ENCODE measurements around the gene PCSK5.
"Not testable (repeated sequence)": the region's sequence is repeated elsewhere in the genome, so short reads cannot be mapped to it uniquely, and the experiment has no call there.

Gene PCSK5

DNA sequence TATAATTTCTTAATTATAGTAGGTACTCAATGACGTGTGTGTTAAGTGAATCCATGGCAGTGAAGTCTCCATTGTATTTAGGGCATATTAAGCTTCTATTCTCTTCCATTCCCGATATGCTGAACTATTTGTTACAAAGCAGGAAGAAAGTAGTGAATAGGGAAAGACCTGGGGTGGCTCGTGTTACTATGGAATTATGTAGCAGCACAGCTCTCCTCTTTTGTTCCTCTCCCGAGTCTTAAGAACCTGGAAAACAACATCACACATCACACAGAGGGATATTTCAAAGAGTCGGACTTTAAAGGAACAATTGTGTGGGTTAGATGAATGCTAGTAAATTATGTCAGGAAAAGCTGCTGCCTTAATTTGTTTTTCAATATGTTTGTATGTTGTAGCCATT lies 131.8 kb downstream of the PCSK5 start:
- DNase-seq, result no peak

DNA sequence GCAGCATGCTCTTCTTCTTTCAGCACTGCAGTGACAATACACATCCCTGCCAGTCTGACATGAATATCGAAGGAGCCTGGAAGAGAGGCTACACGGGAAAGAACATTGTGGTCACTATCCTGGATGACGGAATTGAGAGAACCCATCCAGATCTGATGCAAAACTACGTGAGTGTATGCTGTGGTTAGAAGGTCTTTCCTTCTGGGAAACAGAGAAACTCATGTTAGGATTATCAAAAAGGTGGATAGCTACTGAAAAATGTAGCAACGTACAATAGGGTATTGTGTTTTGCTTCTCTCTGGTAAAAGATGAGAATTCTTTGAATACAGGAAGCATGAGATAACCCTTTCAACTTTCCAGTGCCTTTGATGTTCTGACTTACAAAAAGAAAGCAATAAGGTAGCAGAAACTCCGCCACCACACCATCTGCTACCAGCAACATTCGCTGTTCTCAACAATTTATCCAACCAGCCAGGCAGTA lies 133.3 kb downstream of the PCSK5 start:
- no peak for DNase-seq

DNA sequence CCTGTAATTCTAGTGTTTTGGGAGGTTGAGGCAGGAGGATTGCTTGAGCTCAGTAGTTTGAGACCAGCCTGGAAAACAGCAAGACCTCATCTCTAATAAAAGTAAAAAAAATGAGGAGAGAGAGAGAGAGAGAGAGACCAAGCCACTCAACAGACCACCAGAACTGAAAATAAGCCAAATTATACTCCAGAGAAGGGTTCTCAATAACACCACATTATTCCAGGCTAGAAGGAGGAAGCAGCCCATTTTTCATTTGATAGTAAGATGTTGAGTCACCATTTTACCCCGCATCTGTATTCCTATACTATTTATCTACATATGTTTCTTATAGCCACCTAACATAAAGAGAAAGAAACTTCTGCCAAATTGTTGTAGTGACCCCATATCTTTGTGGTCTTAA lies 134.8 kb downstream of the PCSK5 start:
- no peak for DNase-seq

DNA sequence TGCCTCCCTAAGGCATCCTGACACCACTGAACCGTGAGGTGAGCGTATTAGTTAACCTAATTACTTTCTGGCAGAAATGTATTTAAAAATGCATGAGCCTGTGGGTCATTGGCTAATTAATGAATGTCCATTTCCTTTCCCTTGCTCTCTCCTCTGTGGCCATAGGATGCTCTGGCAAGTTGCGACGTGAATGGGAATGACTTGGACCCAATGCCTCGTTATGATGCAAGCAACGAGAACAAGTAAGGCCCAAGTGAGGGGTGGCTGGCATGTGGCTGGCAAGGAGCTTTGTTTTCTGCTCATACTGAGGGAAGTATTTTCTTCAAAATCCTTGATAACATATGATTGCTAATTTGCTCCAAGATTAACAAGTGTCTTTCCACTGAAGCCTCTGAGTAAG lies 136.3 kb downstream of the PCSK5 start:
- no peak for DNase-seq

DNA sequence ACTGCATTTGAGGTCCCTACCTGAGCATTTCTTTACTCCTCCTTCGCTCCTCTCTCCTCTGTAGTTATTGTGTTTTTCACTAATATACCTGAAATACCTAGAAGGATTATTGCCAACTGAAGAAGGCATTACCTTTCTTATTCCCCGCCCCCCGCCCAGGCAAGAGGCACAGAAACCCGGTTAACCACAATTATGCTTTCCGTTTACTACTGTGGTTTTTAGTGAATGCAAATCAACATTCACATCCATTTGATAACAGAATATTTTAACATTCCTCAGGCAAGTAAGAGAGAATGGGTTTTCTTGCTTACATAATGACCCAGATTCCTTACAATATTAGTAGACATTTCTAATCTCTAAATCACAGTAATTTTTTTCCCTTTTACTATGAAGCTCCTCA lies 136.9 kb downstream of the PCSK5 start:
- DNase-seq, result no peak

DNA sequence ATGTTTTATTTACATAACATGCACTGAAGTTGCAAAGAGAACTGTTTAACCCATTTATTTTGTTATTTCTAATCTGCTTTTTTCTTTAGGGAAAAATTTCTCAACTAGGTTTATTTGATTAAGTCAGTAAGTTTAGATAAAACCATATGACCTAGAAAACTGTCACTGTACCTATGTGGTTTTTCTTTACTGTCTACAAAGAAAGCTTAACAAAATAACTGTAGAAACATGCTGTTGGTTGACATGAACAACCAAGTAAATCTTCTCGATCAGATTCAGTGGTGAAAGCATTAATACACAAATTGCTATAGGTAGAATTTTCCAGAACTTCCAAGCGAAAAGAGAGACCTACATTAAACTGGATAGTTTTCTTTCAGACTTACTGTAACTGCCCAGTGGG lies 137.4 kb downstream of the PCSK5 start:
- DNase-seq, result no peak

DNA sequence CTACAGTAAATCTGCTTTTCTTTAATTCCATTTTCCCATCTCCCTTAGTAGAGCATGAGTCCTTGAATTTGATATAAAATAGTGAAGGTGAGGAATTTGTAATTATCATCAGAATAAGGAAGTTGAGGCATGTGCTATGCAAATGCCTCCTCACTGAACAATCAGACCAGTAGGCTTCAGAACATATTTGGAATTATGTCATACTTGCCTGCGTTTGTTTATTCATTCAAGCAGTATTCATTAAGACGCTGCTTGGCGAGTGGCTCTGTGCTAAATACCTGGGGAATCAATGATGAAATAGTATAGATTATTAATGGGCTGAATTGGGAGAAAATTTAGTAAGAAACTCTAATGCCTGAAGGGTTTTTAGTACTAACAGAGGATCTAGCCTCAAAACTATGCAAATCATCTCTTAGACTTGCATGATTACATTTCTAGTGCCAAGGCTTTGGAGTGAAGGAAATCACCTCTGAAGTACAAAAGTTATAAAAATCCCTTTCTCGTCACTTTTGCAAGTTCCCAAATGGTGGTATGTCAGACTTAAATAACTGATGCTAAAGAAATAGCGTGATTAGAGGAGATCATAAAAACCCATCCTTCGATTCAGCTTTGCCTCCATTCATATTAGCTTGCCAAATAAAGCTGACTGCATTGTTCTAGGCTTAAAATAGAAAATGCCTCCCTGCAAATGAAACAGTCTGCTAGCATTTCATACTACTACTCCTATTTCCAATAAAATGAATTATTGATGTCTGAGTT lies 141.7 kb downstream of the PCSK5 start:
- no peak for DNase-seq

DNA sequence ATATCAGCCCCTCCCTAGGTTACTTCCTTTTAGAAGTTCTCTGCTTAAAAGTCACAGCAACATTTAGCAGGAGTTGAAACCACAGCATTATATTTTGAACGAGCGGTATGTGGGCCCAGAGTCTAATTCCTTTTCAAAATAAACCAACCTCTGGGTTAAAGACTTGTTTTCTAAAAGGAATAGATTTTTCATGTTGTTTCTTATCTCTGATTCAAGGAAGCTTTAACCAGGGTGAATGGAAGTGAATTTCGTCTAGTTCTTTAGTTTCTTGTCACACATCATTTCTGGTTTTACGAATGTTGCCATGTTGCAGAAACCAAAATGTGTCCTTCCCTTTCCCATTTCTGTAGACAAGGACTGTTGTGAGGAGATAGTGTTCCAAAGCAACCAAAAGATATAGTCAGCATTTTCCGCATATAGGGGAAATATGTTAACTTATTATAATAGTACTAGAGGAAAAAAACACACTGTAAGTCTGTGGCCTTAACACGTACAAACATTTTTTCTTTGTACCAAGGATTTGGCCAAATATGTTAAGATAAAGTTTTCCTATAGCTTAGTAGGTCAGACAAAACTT lies 142.4 kb downstream of the PCSK5 start:
- DNase-seq, result no peak

DNA sequence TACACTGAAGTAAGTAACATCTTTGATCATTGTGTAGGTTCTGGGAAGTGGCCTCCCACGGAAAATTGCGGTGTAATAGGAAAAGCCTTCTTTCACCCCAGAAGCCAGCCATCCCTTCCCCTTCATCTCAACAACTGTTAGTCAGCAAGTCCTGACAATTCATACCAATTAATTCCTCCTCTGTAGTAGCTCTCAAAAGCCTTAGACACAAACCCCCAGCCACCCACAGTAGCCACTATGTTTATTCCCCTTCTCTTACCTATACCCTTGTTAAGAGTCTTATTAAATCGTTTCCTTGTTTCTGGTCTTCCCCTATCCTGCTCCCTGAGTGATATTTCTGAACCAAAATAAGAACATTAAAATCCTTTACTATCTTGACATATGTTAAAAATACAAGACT lies 143.6 kb downstream of the PCSK5 start:
- DNase-seq, result no peak

DNA sequence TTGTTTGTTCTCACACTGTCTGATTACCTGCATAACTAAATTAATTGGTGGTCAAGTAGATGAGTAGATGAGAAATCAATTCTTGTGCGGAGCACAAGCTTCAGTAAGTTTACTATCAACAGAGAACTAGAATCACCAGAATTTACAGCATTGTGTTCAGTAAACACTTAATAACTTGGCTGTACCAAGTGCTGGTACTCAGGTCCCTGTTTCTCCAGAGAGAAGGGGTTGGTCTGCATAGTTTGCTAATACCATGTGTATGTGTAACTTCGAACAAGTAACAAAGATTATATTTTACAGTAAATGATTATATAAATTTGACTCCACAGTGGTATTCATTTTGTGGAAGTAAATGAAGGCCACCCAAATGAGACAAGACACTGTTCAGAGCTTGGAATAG lies 146.3 kb downstream of the PCSK5 start:
- DNase-seq, result no peak

DNA sequence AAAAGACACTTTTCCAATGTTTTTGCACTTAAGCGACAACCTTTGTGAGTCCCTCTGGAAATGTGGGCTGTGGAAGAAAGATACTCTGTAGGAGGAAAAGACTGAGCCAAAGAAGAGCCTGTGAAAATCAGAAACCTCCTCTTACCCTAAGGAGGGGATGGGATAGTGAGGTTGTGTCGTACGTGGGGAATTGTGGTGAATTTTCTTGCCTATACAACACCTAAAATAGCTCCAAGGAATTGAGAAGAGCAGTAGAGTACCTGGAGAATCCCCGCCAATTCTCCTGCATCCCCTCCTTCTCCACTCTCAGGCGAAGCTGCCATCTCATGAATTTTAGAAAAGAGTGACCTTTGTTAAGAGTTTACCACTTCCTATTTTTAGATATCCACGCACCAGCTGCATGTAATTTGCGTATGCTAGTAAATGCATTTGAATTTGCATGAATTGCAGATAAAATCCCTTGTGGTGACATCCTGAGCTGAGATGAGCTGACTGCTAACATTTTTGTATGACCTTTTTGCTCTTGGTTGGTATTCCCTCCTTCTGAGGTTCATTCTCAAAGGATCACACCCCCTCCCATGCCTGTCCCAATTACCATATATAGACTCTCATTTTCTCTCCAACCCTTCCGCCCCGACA lies 147.2 kb downstream of the PCSK5 start:
- DNase-seq, result no peak

DNA sequence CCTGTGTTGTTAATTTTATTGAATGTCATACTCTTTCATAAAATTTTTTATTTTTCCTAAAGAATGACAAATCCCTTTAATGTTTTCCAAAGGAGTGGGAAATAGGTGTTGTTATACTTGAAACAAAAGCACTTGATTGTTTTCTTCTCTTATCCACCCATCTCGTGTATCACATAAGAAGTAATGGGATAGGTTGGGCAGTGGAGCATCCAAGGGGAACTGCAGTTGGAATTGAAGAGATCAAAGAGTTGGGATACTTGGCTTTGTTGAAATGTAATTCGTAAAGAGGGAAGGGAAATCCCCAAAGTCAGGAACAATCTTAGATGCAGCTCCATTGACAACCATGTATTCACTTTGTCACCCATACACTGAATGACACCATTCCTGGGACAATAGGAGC lies 148.0 kb downstream of the PCSK5 start:
- no peak for DNase-seq

DNA sequence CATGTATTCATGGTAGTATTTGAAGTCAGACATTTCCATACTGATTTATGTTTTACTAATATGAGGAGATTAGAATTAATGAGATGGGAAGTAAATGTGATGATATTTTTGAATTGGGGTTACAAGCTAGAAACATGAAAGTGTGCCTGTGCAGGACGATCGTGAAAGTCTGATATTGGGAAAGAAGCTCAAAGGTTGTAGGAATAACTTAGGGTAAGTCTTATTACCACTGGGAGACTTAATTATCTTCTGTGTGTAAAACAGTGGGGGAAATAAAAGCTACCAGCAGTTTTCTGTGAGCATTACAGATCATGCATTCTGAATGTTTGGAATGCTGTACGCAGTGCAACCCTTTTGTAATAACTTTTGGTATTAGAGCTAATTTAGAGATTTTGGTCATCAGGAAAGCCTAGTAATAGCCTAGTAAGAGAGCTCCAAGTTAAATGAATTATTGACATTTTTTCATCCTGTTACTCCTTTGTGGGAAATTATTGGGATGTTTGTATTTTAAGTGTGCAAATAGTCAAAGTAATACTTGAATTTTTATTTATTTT lies 153.9 kb downstream of the PCSK5 start:
- DNase-seq, result no peak

DNA sequence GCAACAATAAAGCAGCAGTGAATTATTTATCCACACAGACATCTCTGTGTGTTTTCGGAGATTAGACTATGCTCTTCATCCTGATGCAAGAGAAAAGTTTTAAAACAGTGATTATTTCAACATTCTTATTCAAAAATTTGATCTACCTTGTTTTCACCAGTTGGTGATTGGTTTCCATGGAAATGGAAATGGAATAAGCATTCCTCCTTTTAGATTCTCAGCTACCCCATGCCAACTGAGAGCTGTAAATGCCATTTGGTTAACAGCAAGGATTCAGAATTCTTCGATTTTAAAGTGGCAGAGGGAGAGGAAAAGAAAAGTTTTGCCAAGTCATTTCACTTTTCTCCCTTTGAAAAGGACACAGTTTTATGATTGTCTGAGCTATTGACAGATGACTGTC lies 154.7 kb downstream of the PCSK5 start:
- DNase-seq, result no peak

DNA sequence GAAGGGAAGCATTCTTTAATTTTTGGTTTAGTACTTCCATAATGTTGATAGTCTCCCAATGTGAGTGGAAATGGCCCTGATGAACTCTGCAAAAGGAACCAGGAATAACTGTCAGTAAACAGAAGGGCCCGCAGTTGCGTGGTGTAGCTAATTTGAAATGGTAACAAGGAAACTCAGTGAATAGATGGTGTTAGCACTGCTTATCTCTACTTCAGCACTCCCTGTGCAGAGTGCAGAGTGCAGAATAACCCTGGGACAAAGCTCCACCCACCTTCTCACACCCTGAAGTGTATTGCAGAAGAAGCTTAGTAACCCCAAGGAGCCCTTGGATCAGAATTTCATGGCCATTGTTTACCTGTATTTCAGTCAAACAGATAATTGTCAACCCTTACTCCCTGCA lies 158.9 kb downstream of the PCSK5 start:
- no peak for DNase-seq

DNA sequence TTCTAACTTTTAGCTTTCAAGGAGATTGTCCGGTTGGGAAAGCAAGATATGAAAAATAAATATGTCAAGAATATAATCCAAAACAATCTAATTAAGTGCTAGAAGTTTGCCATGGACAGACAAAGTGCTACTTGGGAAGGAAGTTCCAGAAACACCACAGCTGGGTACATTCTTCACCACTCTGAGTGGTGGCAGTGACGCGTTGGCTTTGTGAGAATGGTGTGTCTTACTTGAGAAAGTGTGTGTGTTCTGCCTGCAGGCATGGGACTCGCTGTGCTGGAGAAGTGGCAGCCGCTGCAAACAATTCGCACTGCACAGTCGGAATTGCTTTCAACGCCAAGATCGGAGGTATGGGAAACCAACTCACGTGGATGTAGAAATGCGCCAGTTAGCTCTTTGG lies 177.2 kb downstream of the PCSK5 start:
- DNase-seq, result no peak

DNA sequence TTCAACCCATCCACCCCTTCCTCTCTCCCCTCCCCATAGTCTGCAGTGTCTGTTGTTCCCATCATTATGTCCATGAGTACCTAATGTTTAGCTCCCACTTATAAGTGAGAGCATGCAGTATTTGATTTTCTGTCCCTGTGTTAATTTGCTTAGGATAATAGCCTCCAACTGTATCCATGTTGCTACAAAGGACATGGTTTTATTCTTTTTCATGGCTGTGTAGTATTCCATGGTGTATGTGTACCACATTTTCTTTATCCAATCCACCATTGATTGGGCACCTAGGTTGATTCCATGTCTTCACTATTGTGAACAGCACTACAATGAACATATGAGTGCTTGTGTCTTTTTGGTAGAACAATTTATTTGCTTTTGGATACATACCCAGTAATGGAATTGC lies 187.1 kb downstream of the PCSK5 start:
- no peak for DNase-seq

DNA sequence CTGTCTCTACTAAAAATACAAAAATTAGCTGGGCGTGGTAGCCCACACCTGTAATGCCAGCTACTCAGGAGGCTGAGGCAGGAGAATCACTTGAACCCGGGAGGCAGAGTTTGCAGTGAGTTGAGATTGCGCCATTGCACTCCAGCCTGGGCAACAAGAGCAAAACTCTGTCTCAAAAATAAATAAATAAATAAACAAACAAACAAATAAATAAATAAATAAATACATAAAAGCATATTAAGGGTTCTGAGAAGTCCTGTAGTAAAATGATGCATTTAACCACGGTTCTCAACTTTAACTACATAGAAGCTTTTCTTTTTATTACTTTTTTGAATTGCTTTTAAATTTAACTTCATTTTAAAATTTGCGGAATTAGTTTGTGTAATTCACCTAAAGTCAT lies 190.8 kb downstream of the PCSK5 start:
- not testable (repeated sequence) for DNase-seq

DNA sequence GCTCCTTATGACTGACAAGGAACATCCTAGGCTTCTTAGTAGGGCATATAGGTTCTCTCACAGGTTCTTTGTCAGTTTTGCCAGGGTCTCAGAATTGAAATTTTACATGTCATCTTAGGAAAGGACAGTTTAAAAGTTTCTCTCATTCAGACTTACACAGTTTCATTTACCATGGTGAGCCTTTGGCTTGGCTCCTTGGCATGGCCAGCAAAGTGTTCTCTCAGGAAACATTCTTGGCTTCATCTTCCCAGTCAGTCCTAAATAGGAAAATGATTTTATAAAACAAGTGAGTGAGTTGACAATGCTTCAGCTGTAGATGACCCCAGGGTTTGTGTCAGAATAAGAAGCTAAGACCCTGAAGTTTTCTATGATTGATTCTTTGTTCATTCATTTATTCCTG lies 191.6 kb downstream of the PCSK5 start:
- no peak for DNase-seq

DNA sequence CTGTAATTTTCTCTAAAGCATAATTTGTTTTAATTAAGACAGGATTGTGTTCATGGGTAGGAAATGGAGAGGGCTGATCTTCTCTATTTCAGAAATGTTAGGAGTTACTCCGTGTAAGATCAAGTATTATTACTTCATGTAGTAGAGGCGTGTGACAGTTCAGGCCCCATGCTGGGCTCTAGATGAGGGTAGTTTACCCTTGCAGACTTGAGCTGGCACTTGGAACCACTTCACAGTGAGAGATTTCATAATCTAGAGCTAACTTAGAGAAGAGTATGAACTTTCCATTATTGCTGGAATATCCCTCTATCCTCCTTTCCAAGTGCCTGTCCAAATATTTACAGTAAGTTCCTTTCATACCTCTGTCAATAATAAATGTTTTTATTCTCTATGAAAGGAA lies 195.1 kb downstream of the PCSK5 start:
- no peak for DNase-seq

DNA sequence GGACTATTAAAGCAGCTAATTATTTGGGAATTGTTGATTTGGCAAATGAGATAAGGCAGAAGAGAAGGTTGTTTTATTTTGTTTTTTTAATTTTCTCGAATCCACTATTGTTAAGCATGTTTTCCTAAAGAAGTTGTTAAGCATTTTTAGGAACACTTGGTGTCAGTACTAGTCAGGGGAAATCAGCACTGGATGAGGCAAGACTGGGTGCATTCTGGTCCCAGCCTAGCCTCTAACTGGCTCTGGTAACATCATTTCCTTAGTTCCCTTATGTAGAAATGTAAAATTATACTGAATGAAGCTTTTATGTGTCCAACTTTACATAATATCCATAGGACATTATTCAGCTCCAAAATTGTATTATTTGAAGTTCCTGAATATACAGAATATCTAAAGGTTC lies 196.1 kb downstream of the PCSK5 start:
- DNase-seq, result no peak

DNA sequence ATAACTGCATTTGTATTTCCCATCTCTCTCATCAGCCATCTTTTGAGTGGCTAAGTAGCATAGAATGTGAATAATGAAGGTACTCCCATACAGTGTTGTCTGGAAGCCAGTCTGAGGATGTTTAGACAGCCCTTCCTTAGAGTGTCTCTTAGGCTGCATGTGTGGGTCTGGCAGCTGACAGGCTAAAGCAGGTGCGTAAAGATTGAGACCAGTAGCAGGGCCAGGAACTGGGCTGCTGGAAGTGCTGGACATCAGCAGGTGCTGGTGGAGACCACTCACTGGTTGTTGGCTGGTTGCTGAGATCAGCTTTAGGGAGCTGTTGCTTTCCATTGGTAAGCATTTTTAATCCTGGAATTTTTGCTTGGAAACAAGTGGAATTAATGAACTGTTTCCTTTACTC lies 197.5 kb downstream of the PCSK5 start:
- DNase-seq, result no peak

DNA sequence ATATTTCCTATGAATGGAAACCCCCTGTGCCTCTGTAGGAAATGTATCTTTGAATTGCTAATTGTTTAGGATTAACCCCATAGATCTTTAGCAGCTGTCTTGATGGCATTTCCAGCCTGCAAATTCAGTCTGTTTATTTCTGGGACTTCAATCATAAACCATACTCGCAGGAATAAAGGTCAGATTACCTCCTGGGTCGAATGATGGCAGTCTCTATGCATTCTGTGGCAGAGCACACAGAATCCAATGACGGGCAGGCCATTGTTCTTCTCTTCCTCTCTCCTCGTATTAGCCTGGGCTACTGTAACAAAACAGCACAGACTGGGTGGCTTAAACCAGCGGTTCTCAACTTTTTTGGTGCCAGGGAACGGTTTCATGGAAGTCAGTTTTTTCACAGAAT lies 199.9 kb downstream of the PCSK5 start:
- no peak for DNase-seq

DNA sequence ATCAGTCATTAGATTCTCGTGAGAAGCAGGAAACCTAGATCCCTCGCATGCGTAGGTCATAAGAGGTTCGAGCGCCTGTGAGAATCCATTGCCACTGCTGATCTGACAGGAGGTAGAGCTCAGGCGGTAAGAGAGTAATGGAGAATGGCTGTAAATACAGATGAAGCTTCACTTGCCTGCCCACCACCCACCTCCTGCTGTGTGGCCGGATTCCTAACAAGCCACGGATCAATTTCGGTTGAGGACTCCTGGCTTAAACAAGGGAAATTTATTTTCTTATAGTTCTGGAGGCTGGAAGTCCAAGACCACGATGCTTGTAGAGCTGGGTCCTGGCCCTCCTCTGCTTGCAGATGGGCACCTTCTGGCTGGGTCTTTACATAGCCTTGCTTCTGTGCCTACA lies 200.4 kb downstream of the PCSK5 start:
- DNase-seq, result no peak
